Measurements from ENCODE around the gene TRIM34. TPM values are rescaled to one million over a fixed set of nuclear protein-coding genes. Genes with fewer than 3 reads are reported as not detected.

Gene TRIM34
- total and polyA plus RNA-seq, 7 experiments from 2014 or later = 5.8 to 14.2 (median 10.8) TPM

- no peak overlapping the region for H3K27ac ChIP-seq (ENCODE audit: low read depth, low read length)
- intact Hi-C loops (cut with micrococcal nuclease) = no loop called here
- Mint-ChIP-seq H3K9me3 (no peaks in the 10 kb centered on the region), H3K4me1 (peaks cover 0 to 8% (median 0%) of the 10 kb centered on the region in 7 donors), H3K27ac (no peak overlapping the region), H3K4me3 (no peak overlapping the region), H3K36me3 (peaks cover 0 to 5% (median 0%) of the 10 kb centered on the region in 5 donors), H3K27me3 (peaks cover 0 to 8% (median 0%) of the 10 kb centered on the region in 5 donors)
- DNase-seq (no peak), ATAC-seq (no peak)
- no peaks in the 10 kb centered on the region for H3K4me1 ChIP-seq (ENCODE audit: control insufficient read depth in 2 of 2, insufficient read depth in 2 of 2, low read length in 2 of 2)
- H3K4me3 ChIP-seq (ENCODE audit: low read length) = no peak overlapping the region
- no peaks in the 10 kb centered on the region for H3K27me3 ChIP-seq (ENCODE audit: control insufficient read depth in 2 of 2, insufficient read depth in 2 of 2, low read length in 2 of 2)
- H3K36me3 ChIP-seq (ENCODE audit: control insufficient read depth in 2 of 3, insufficient read depth in 3 of 3, low read length in 3 of 3) = no peaks in the 10 kb centered on the region
- ChIA-PET CTCF (no interaction called here), POLR2A (no interaction called here)
- no peaks in the 10 kb centered on the region for H3K9me3 ChIP-seq (ENCODE audit: control insufficient read depth in 2 of 3, low read length in 3 of 3)
Measured at GRCh38 chr11:5611627-5612026, 13.2 kb upstream of the TRIM34 start.

GRCh38 chr11:5618807-5619206, 6.0 kb upstream of the TRIM34 start:
- intact Hi-C loops (cut with micrococcal nuclease) = no loop called here
- no peak for ATAC-seq

GRCh38 chr11:5620651-5621521, 3.9 kb upstream of the TRIM34 start:
- H3K27me3 ChIP-seq (ENCODE audit: control insufficient read depth in 2 of 2, insufficient read depth in 2 of 2, low read length in 2 of 2) = no peaks in the 10 kb centered on the region
- H3K36me3 Mint-ChIP-seq = peaks cover 0 to 11% (median 2%) of the 10 kb centered on the region in 5 donors
- H3K9me3 ChIP-seq (ENCODE audit: control insufficient read depth in 2 of 3, low read length in 3 of 3) = no peaks in the 10 kb centered on the region
- H3K27ac ChIP-seq (ENCODE audit: low read depth, low read length) = no peak overlapping the region
- H3K4me3 ChIP-seq (ENCODE audit: low read length) = no peak overlapping the region
- no peak for DNase-seq
- POLR2A ChIA-PET = interaction anchor here (0.5 kb wide), 1 partner anchor 79 kb away, joined by 4 read pairs; no protein-coding TSS in a partner anchor
- intact Hi-C loops (cut with micrococcal nuclease) = loop anchor here (10.0 kb wide), 2 partner anchors 1016 to 1226 kb away; partner anchors contain the start of genes TRIM21 (in 1 of the 2) and TRIM68 (in 1 of the 2)
- CTCF ChIA-PET = interaction anchor here (0.6 kb wide), 2 partner anchors 37 to 1047 kb away, joined by 3 read pairs; no protein-coding TSS in a partner anchor
- H3K4me3 Mint-ChIP-seq = no peak overlapping the region
- no peaks in the 10 kb centered on the region for H3K9me3 Mint-ChIP-seq
- H3K27ac Mint-ChIP-seq = peak overlapping the region in 1 of 9 donors; percentile 25
- H3K27me3 Mint-ChIP-seq = no peaks in the 10 kb centered on the region
- H3K4me1 Mint-ChIP-seq = peaks cover 7 to 25% (median 20%) of the 10 kb centered on the region in 7 donors
- peaks cover 5 to 17% of the 10 kb centered on the region in 2 donors for H3K4me1 ChIP-seq (ENCODE audit: control insufficient read depth in 2 of 2, insufficient read depth in 2 of 2, low read length in 2 of 2)
- no peak for ATAC-seq
- H3K36me3 ChIP-seq (ENCODE audit: control insufficient read depth in 2 of 3, insufficient read depth in 3 of 3, low read length in 3 of 3) = peaks cover 0 to 2% (median 0%) of the 10 kb centered on the region in 3 experiments

More at GRCh38 chr11:5618807-5619206, 6.0 kb upstream of the TRIM34 start:
- H3K27ac ChIP-seq (ENCODE audit: low read depth, low read length) = no peak overlapping the region
- ChIA-PET POLR2A (no interaction called here), CTCF (no interaction called here)
- H3K36me3 ChIP-seq (ENCODE audit: control insufficient read depth in 2 of 3, insufficient read depth in 3 of 3, low read length in 3 of 3) = no peaks in the 10 kb centered on the region
- H3K27me3 ChIP-seq (ENCODE audit: control insufficient read depth in 2 of 2, insufficient read depth in 2 of 2, low read length in 2 of 2) = no peaks in the 10 kb centered on the region
- Mint-ChIP-seq H3K27me3 (peaks cover 0 to 3% (median 0%) of the 10 kb centered on the region in 5 donors), H3K4me1 (peaks cover 0 to 7% (median 5%) of the 10 kb centered on the region in 7 donors), H3K27ac (no peak overlapping the region), H3K9me3 (no peaks in the 10 kb centered on the region), H3K4me3 (no peak overlapping the region), H3K36me3 (peaks cover 0 to 11% (median 2%) of the 10 kb centered on the region in 5 donors)
- H3K9me3 ChIP-seq (ENCODE audit: control insufficient read depth in 2 of 3, low read length in 3 of 3) = no peaks in the 10 kb centered on the region
- H3K4me1 ChIP-seq (ENCODE audit: control insufficient read depth in 2 of 2, insufficient read depth in 2 of 2, low read length in 2 of 2) = peaks cover 3 to 4% of the 10 kb centered on the region in 2 donors
- no peak for DNase-seq
- no peak overlapping the region for H3K4me3 ChIP-seq (ENCODE audit: low read length)

GRCh38 chr11:5621580-5621979, 3.2 kb upstream of the TRIM34 start:
- Mint-ChIP-seq H3K27ac (peak overlapping the region in 1 of 9 donors; percentile 10), H3K27me3 (no peaks in the 10 kb centered on the region), H3K36me3 (peaks cover 0 to 11% (median 2%) of the 10 kb centered on the region in 5 donors), H3K4me1 (peaks cover 14 to 32% (median 27%) of the 10 kb centered on the region in 7 donors), H3K4me3 (no peak overlapping the region), H3K9me3 (no peaks in the 10 kb centered on the region)
- Histone ChIP-seq H3K4me1 (ENCODE audit: control insufficient read depth in 2 of 2, insufficient read depth in 2 of 2, low read length in 2 of 2) (peaks cover 5 to 18% of the 10 kb centered on the region in 2 donors), H3K27ac (ENCODE audit: low read depth, low read length) (no peak overlapping the region), H3K36me3 (ENCODE audit: control insufficient read depth in 2 of 3, insufficient read depth in 3 of 3, low read length in 3 of 3) (peaks cover 0 to 2% (median 0%) of the 10 kb centered on the region in 3 experiments), H3K9me3 (ENCODE audit: control insufficient read depth in 2 of 3, low read length in 3 of 3) (no peaks in the 10 kb centered on the region), H3K27me3 (ENCODE audit: control insufficient read depth in 2 of 2, insufficient read depth in 2 of 2, low read length in 2 of 2) (no peaks in the 10 kb centered on the region), H3K4me3 (ENCODE audit: low read length) (no peak overlapping the region)
- ChIA-PET CTCF (no interaction called here), POLR2A (interaction anchor here (1.3 kb wide), 1 partner anchor 70 kb away, joined by 3 read pairs; no protein-coding TSS in a partner anchor)
- ATAC-seq = no peak
- no peak for DNase-seq
- intact Hi-C loops (cut with micrococcal nuclease) = loop anchor here (10.0 kb wide), 2 partner anchors 1017 to 1227 kb away; partner anchors contain the start of genes TRIM21 (in 1 of the 2) and TRIM68 (in 1 of the 2)

- Histone ChIP-seq H3K27me3 (ENCODE audit: control insufficient read depth in 2 of 2, insufficient read depth in 2 of 2, low read length in 2 of 2) (no peaks in the 10 kb centered on the region), H3K36me3 (ENCODE audit: control insufficient read depth in 2 of 3, insufficient read depth in 3 of 3, low read length in 3 of 3) (peaks cover 0 to 2% (median 0%) of the 10 kb centered on the region in 3 experiments), H3K4me3 (ENCODE audit: low read length) (no peak overlapping the region), H3K27ac (ENCODE audit: low read depth, low read length) (no peak overlapping the region), H3K9me3 (ENCODE audit: control insufficient read depth in 2 of 3, low read length in 3 of 3) (no peaks in the 10 kb centered on the region), H3K4me1 (ENCODE audit: control insufficient read depth in 2 of 2, insufficient read depth in 2 of 2, low read length in 2 of 2) (peaks cover 15 to 18% of the 10 kb centered on the region in 2 donors)
- H3K27ac Mint-ChIP-seq = peak overlapping the region in 2 of 9 donors; percentile 10 to 86
- POLR2A ChIA-PET = interaction anchor here (1.3 kb wide), 1 partner anchor 69 kb away, joined by 3 read pairs; no protein-coding TSS in a partner anchor
- no peaks in the 10 kb centered on the region for H3K27me3 Mint-ChIP-seq
- ATAC-seq = no peak
- intact Hi-C loops (cut with micrococcal nuclease) = loop anchor here (10.0 kb wide), 2 partner anchors 1018 to 1228 kb away; partner anchors contain the start of genes TRIM21 (in 1 of the 2) and TRIM68 (in 1 of the 2)
- peaks cover 0 to 18% (median 9%) of the 10 kb centered on the region in 5 donors for H3K36me3 Mint-ChIP-seq
- H3K9me3 Mint-ChIP-seq = peaks cover 0 to 2% (median 0%) of the 10 kb centered on the region in 11 donors
- H3K4me3 Mint-ChIP-seq = peak overlapping the region in 8 of 10 donors; percentile 14 to 53 (median 35)
- CTCF ChIA-PET = no interaction called here
- H3K4me1 Mint-ChIP-seq = peaks cover 26 to 44% (median 39%) of the 10 kb centered on the region in 7 donors
- DNase-seq = no peak
Measured at GRCh38 chr11:5622802-5623201, 2.0 kb upstream of the TRIM34 start.

- H3K27me3 Mint-ChIP-seq = no peaks in the 10 kb centered on the region
- DNase-seq = no peak
Measured at GRCh38 chr11:5625281-5625680, 480 bp downstream of the TRIM34 start.

More at GRCh38 chr11:5625281-5625680, 480 bp downstream of the TRIM34 start:
- intact Hi-C loops (cut with micrococcal nuclease) = loop anchor here (2.0 to 10.0 kb wide), 5 partner anchors 87 to 1230 kb away; partner anchors contain the start of genes FHIP1B (in 1 of the 2), TPP1 (in 1 of the 2), TRIM21 (in 1 of the 2) and TRIM68 (in 1 of the 2)
- ATAC-seq = no peak
- POLR2A ChIA-PET = interaction anchor here (0.5 to 0.7 kb wide), 2 partner anchors 58 to 856 kb away, joined by 3 to 4 read pairs; no protein-coding TSS in a partner anchor
- Histone ChIP-seq H3K4me1 (ENCODE audit: control insufficient read depth in 2 of 2, insufficient read depth in 2 of 2, low read length in 2 of 2) (peaks cover 17 to 18% of the 10 kb centered on the region in 2 donors), H3K36me3 (ENCODE audit: control insufficient read depth in 2 of 3, insufficient read depth in 3 of 3, low read length in 3 of 3) (peaks cover 0 to 2% (median 0%) of the 10 kb centered on the region in 3 experiments), H3K27ac (ENCODE audit: low read depth, low read length) (peak overlapping the region; percentile 84), H3K4me3 (ENCODE audit: low read length) (peak overlapping the region; percentile 73), H3K9me3 (ENCODE audit: control insufficient read depth in 2 of 3, low read length in 3 of 3) (no peaks in the 10 kb centered on the region), H3K27me3 (ENCODE audit: control insufficient read depth in 2 of 2, insufficient read depth in 2 of 2, low read length in 2 of 2) (no peaks in the 10 kb centered on the region)
- peak overlapping the region; percentile 81 to 96 (median 91) for H3K4me3 Mint-ChIP-seq
- H3K4me1 Mint-ChIP-seq = peaks cover 35 to 57% (median 53%) of the 10 kb centered on the region in 7 donors
- peaks cover 0 to 7% (median 0%) of the 10 kb centered on the region in 11 donors for H3K9me3 Mint-ChIP-seq
- CTCF ChIA-PET = interaction anchor here (1.0 kb wide), 1 partner anchor 59 kb away, joined by 3 read pairs; the partner anchor contains the start of gene TRIM5
- H3K36me3 Mint-ChIP-seq = peaks cover 0 to 27% (median 21%) of the 10 kb centered on the region in 5 donors
- peak overlapping the region; percentile 90 to 96 (median 95) for H3K27ac Mint-ChIP-seq

Measured in naive thymus-derived CD4-positive, alpha-beta T cell (primary cell).